HL-60 (cell line): ENCODE results near the gene DPYSL4.

ENCODE experiments used
- CTCF ChIP-seq: IDR thresholded peaks from one replicate; pipeline ENCODE4 v1.5.1; 2011; ENCODE audit warnings: low read length, control low read depth, inconsistent platforms; ENCODE audit not compliant: insufficient read depth
- POLR2AphosphoS5 ChIP-seq: IDR thresholded peaks from 2 replicates; pipeline ENCODE4 v1.6.1; 2012; ENCODE audit warnings: low read depth
- TF ChIP-seq, protein P1 (sequence below): IDR thresholded peaks from 2 replicates; pipeline ENCODE4 v1.6.1; 2012; ENCODE audit warnings: low read depth; ENCODE audit not compliant: insufficient replicate concordance

DNA sequence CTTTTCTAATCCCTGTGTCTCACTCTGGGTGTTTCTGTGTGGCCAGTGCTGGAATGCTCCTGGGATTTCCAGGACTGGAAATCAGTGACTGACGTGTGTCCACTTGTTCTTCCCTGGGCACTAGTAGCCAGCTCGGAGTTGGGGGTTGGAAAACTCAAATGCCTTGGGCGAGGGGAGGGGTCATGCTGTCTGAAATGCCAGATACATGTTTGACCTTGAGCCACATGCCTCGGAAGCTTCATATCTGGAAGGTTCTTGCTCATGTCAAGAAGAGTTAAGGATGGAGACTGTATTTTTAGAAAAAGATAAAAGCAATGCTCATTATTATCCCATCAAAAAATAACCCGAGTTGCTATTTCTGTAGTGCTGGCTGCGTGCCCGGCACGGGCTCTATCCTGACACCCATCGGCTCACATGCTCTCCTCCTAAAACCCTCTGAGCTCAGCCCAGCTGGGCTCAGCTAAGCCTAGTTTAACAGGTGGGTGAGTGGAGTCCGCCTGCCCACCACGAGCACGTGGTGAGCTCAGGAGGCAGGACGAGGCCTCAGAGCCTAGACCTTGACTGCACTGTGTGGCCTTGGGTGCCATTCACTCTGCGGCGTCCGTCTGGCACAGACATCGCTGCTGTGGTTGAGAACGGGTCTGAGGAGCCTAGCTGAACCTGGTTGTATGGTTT lies 6.4 kb downstream of the DPYSL4 start:
- TF ChIP-seq CTCF (no peak), POLR2AphosphoS5 (no peak)
- TF ChIP-seq, protein P1, sequence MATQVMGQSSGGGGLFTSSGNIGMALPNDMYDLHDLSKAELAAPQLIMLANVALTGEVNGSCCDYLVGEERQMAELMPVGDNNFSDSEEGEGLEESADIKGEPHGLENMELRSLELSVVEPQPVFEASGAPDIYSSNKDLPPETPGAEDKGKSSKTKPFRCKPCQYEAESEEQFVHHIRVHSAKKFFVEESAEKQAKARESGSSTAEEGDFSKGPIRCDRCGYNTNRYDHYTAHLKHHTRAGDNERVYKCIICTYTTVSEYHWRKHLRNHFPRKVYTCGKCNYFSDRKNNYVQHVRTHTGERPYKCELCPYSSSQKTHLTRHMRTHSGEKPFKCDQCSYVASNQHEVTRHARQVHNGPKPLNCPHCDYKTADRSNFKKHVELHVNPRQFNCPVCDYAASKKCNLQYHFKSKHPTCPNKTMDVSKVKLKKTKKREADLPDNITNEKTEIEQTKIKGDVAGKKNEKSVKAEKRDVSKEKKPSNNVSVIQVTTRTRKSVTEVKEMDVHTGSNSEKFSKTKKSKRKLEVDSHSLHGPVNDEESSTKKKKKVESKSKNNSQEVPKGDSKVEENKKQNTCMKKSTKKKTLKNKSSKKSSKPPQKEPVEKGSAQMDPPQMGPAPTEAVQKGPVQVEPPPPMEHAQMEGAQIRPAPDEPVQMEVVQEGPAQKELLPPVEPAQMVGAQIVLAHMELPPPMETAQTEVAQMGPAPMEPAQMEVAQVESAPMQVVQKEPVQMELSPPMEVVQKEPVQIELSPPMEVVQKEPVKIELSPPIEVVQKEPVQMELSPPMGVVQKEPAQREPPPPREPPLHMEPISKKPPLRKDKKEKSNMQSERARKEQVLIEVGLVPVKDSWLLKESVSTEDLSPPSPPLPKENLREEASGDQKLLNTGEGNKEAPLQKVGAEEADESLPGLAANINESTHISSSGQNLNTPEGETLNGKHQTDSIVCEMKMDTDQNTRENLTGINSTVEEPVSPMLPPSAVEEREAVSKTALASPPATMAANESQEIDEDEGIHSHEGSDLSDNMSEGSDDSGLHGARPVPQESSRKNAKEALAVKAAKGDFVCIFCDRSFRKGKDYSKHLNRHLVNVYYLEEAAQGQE, result peak; percentile 10
